Stomach (tissue), 9 donors: ENCODE results near the gene LRIG1. TPM values are rescaled to one million over a fixed set of nuclear protein-coding genes. Genes with fewer than 3 reads are reported as not detected.

ENCODE experiments used
- DNase-seq, 2 donors: peaks; one replicate each; pipeline versions ENCODE4 v3.0.0 to v3.0.0-alpha.2; 2013 to 2019
- H3K27ac ChIP-seq, 5 donors: fragments of 200-600 bp in 4 of 5; sonication (generic) in 4 of 5; one replicate each; pipeline ENCODE4 v1.5.1; 2013 to 2019; ENCODE audit warnings: mild to moderate bottlenecking in 1 of 5, moderate library complexity in 1 of 5
- H3K27me3 ChIP-seq, 3 donors: fragments of 200-600 bp; sonication (generic); one replicate each; pipeline ENCODE4 v1.5.1; 2017 to 2019; ENCODE audit warnings: mixed run types in 1 of 3
- H3K36me3 ChIP-seq, 4 donors: fragments of 200-600 bp; sonication (generic); 1 replicate in 3 of 4; 2 replicates in 1 of 4; pipeline ENCODE4 v1.5.1; 2016 to 2019
- H3K4me1 ChIP-seq, 4 donors: fragments of 200-600 bp; sonication (generic); one replicate each; pipeline ENCODE4 v1.5.1; 2016 to 2019
- H3K4me3 ChIP-seq, 4 donors: fragments of 200-600 bp; sonication (generic) in 3 of 4; one replicate each; pipeline ENCODE4 v1.5.1; 2016 to 2019; ENCODE audit warnings: mild to moderate bottlenecking in 1 of 4
- H3K9me3 ChIP-seq, 4 donors: fragments of 200-600 bp; sonication (generic); one replicate each; pipeline ENCODE4 v1.5.1; 2016 to 2019
- EP300 ChIP-seq: sonication (generic); formaldehyde crosslinking; IDR thresholded peaks from one replicate; pipeline ENCODE4 v1.6.1; 2017; ENCODE audit warnings: antibody characterized with exemption
- POLR2A ChIP-seq, 4 donors: fragments of 450-650 bp; IDR thresholded peaks; one replicate each; pipeline ENCODE4 v1.6.1; 2016; ENCODE audit warnings: antibody characterized with exemption in 4 of 4, control low read depth in 2 of 4, mild to moderate bottlenecking in 1 of 4, moderate library complexity in 1 of 4
- POLR2AphosphoS5 ChIP-seq, 3 donors: sonication (generic); formaldehyde crosslinking; IDR thresholded peaks; one replicate each; pipeline ENCODE4 v1.6.1; 2016; ENCODE audit warnings: antibody characterized with exemption in 3 of 3
- WGBS, 5 donors: extraction: QIAGEN DNeasy Blood & Tissue Kit in 3 of 5; methylation state at CpG; one replicate each; pipeline versions ENCODE4 v1.1.5 to v1.1.7; 2013 to 2018; 5-methylcytosine and 5-hydroxymethylcytosine counted together
- intact Hi-C: fragments of 100-400 bp; cut with DNase I; formaldehyde crosslinking; loops from one replicate; pipeline ENCODE4 v1.15.1; 2023; ENCODE audit warnings: low total_unique reads
- polyA plus RNA-seq, 3 donors: library from polyadenylated mRNA; stranded (reverse); fragments of 200-250 nt; gene quantifications; one replicate each; pipeline ENCODE4 v1.2.3, GENCODE V29; 2013
- total RNA-seq, 5 donors: library from RNA; depleted of rRNA; stranded (reverse); fragments of >200 nt; gene quantifications; one replicate each; pipeline versions ENCODE4 v1.1.0 to v1.2.3, GENCODE V29; 2014 to 2016
- TF ChIP-seq, protein P1 (sequence below), 7 experiments: fragments of 450-650 bp in 4 of 7; fragments of 200-600 bp in 3 of 7; sonication (generic) in 3 of 7; IDR thresholded peaks; one replicate each; pipeline ENCODE4 v1.5.1; 2016 to 2019; ENCODE audit warnings: antibody characterized with exemption in 7 of 7, control low read depth in 2 of 7, mild to moderate bottlenecking in 1 of 7
- donor health status: healthy with polysubstance abuse.
- donor health status: Bipolar disorder and iron deficiency.
- donor health status: healthy.

Gene LRIG1
- total and polyA plus RNA-seq, 8 donors: 20.2 to 278 (median 87.0) TPM

DNA sequence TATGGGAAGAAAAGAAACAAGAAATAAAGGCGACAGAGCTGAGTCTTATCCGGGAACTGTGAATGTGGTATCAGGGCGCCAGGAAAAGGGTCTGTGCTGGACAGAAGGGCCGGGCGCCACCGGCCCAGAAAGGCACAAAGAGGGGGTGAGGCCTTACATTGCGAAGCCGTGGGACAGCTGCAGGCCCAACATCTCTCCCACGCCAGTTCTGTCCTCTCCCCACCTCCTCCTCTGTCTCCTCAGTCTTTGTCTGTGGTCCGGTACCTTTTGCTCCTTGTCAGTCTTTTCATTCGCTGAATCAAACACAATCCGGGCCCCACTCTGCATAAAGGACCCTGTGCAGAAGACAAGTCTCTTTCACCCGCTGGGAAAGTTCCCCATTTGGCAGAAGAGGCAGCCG, 81.8 kb downstream of the LRIG1 start:
- intact Hi-C loops: no loop called here
- no peak for DNase-seq
- Histone ChIP-seq H3K27me3 (no peaks in the 10 kb centered on the region), H3K9me3 (peaks cover 0 to 11% (median 10%) of the 10 kb centered on the region in 4 donors), H3K36me3 (peaks cover 11 to 30% (median 29%) of the 10 kb centered on the region in 4 donors), H3K4me1 (peaks cover 26 to 68% (median 47%) of the 10 kb centered on the region in 4 donors), H3K27ac (peak overlapping the region in 4 of 5 donors; percentile 51 to 82 (median 60)), H3K4me3 (no peak overlapping the region)
- WGBS, 5 donors: 75 to 91% (median 89%) methylated on average over 14 of the region's 14 CpGs
- TF ChIP-seq EP300 (no peak), POLR2AphosphoS5 (IDR thresholded peaks at IDR 0.05) (no peak), POLR2A (IDR thresholded peaks at IDR 0.05) (no peak)
- TF ChIP-seq, protein P1, sequence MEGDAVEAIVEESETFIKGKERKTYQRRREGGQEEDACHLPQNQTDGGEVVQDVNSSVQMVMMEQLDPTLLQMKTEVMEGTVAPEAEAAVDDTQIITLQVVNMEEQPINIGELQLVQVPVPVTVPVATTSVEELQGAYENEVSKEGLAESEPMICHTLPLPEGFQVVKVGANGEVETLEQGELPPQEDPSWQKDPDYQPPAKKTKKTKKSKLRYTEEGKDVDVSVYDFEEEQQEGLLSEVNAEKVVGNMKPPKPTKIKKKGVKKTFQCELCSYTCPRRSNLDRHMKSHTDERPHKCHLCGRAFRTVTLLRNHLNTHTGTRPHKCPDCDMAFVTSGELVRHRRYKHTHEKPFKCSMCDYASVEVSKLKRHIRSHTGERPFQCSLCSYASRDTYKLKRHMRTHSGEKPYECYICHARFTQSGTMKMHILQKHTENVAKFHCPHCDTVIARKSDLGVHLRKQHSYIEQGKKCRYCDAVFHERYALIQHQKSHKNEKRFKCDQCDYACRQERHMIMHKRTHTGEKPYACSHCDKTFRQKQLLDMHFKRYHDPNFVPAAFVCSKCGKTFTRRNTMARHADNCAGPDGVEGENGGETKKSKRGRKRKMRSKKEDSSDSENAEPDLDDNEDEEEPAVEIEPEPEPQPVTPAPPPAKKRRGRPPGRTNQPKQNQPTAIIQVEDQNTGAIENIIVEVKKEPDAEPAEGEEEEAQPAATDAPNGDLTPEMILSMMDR (IDR thresholded peaks at IDR 0.05): no peak

DNA sequence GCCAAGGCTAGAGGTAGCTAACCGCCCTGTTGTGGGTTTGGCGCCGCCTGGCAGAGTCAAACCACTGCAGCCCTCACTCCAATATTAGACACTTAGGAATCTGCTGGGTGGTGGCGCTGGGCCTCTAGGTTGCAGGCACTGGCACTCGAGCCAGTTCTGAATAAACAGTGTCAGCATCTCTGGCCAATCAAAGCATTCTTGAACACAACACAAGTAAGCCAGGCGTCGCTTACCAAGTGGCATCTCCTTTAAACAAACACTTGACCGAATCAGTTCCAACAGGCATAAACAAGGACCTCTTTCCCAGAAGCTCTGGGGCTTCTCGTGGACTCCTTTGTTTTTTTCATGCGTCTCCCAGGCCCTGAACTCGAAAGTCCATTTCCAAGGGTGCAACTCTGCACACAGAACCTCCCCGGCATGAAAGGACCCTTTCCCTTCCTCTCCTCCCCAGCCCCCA, 82.3 kb downstream of the LRIG1 start:
- Histone ChIP-seq H3K27ac (peak overlapping the region in 4 of 5 donors; percentile 51 to 82 (median 60)), H3K27me3 (no peaks in the 10 kb centered on the region), H3K4me1 (peaks cover 26 to 68% (median 46%) of the 10 kb centered on the region in 4 donors), H3K4me3 (no peak overlapping the region), H3K9me3 (peaks cover 0 to 11% (median 10%) of the 10 kb centered on the region in 4 donors), H3K36me3 (peaks cover 11 to 36% (median 33%) of the 10 kb centered on the region in 4 donors)
- TF ChIP-seq EP300: peak; percentile 7
- TF ChIP-seq POLR2A (IDR thresholded peaks at IDR 0.05): no peak
- TF ChIP-seq POLR2AphosphoS5 (IDR thresholded peaks at IDR 0.05): peak in 2 of 3 donors; percentile 60 to 75
- TF ChIP-seq, protein P1 (IDR thresholded peaks at IDR 0.05): peak in 2 of 7 experiments; percentile 16 to 34
- WGBS, 5 donors: 32 to 58% (median 46%) methylated on average over 12 of the region's 12 CpGs
- intact Hi-C loops: no loop called here
- peak; percentile 34 to 73 for DNase-seq

DNA sequence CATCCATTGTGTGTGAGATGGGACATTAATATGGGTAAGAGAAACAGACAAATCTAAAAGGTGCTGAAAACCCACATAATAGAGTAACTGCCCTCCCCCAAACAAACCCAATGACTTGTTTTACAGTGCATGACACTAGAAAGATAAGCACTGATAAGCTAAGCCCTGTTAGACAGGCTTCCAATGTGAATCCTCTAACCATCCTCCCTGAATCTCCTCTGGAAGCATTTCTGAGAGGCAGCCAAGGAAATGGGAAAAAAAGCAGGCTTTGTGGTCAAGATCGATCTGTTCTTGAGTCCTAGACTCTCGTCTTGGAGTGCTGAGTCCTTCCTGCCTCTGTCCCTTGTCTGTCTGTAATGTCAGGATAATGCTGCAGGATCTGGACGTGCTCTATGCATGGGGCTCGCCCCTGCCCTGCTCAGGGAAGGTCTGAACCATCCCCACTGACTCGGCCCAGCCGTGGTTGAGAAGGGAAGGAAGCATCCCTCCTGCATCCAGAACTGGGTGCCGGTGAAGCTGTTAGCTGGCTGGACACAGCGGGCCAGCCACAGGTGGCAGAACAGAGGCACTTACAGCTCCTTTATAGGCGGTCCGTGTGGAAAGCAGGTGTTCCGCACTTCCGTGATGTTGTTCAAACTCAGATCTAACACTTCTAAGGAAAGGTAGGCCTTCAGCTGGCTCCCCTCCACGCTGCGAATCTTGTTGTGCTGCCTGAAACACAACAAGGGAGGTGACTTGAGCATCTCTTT, 84.1 kb downstream of the LRIG1 start:
- 62 to 72% (median 69%) methylated on average over 14 of the region's 14 CpGs for WGBS, 5 donors
- H3K27ac ChIP-seq: peak overlapping the region in 4 of 5 donors; percentile 3 to 82 (median 47)
- H3K9me3 ChIP-seq: peaks cover 0 to 5% (median 5%) of the 10 kb centered on the region in 4 donors
- intact Hi-C loops: no loop called here
- H3K27me3 ChIP-seq: no peaks in the 10 kb centered on the region
- H3K4me3 ChIP-seq: no peak overlapping the region
- TF ChIP-seq POLR2AphosphoS5 (IDR thresholded peaks at IDR 0.05) (no peak), EP300 (no peak), POLR2A (IDR thresholded peaks at IDR 0.05) (no peak)
- TF ChIP-seq, protein P1 (IDR thresholded peaks at IDR 0.05): no peak
- peaks cover 26 to 53% (median 48%) of the 10 kb centered on the region in 4 donors for H3K36me3 ChIP-seq
- peaks cover 26 to 83% (median 54%) of the 10 kb centered on the region in 4 donors for H3K4me1 ChIP-seq
- peak in 1 of 2 donors; percentile 37 for DNase-seq

DNA sequence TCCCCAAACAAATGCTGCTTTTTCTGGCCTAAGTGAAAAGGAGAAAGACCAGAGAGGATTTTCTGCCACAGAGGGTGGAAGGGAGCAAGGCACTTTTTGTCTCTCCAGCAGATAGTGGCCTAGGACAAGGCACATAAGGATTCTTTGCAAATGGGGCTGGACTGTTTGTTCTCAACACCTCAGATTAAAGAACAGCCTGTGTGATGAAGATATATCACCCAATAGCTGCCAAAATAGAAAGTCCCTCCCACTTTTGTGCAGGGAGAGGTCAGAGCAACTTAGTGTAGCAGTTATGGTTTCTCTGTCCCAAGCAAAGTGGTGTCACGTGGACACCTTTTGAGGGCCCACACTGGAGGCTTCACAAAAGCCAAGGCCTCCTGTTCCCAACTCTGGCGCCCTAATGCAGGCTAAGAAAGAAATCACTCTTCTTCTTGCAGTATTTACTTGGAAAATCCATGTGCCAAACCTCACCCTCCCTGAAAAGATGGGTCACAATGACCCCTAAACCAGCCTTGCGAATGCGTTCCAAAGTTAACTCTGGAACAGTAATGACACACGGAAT, 84.9 kb downstream of the LRIG1 start:
- no peak for TF ChIP-seq EP300
- TF ChIP-seq POLR2A (IDR thresholded peaks at IDR 0.05): no peak
- TF ChIP-seq, protein P1 (IDR thresholded peaks at IDR 0.05): no peak
- no peak for TF ChIP-seq POLR2AphosphoS5 (IDR thresholded peaks at IDR 0.05)
- Histone ChIP-seq H3K36me3 (peaks cover 26 to 60% (median 53%) of the 10 kb centered on the region in 4 donors), H3K4me3 (no peak overlapping the region), H3K4me1 (peaks cover 26 to 90% (median 58%) of the 10 kb centered on the region in 4 donors), H3K27me3 (no peaks in the 10 kb centered on the region), H3K27ac (peak overlapping the region in 3 of 5 donors; percentile 43 to 82 (median 51)), H3K9me3 (no peaks in the 10 kb centered on the region)
- intact Hi-C loops: no loop called here
- 39 to 59% (median 47%) methylated on average over 5 of the region's 5 CpGs for WGBS, 5 donors
- DNase-seq: no peak
